ENCODE measurements around the gene FRMPD1.

FRMPD1 gene

GRCh38 chr9:37619806-37620205 lies 30.9 kb upstream of the FRMPD1 start:
- Histone ChIP-seq H3K36me3 (no peaks in the 10 kb centered on the region), H3K4me3 (ENCODE audit: low read depth, low read length) (no peak overlapping the region), H3K9me3 (no peaks in the 10 kb centered on the region), H3K4me1 (peaks cover 15% of the 10 kb centered on the region), H3K27me3 (no peaks in the 10 kb centered on the region)
- DNase-seq: no peak
- TF ChIP-seq CTCF (IDR thresholded peaks at IDR 0.05; ENCODE audit: low read depth, low read length): no peak

- Histone ChIP-seq H3K9me3 (no peaks in the 10 kb centered on the region), H3K27me3 (no peaks in the 10 kb centered on the region), H3K36me3 (no peaks in the 10 kb centered on the region), H3K4me3 (ENCODE audit: low read depth, low read length) (no peak overlapping the region), H3K4me1 (peaks cover 15% of the 10 kb centered on the region)
- no peak for TF ChIP-seq CTCF (IDR thresholded peaks at IDR 0.05; ENCODE audit: low read depth, low read length)
- no peak for DNase-seq
These were observed 30.4 kb upstream of the FRMPD1 start for GRCh38 chr9:37620396-37620795.

GRCh38 chr9:37621273-37622121 lies 29.3 kb upstream of the FRMPD1 start:
- H3K36me3 ChIP-seq: no peaks in the 10 kb centered on the region
- no peaks in the 10 kb centered on the region for H3K27me3 ChIP-seq
- no peak overlapping the region for H3K4me3 ChIP-seq (ENCODE audit: low read depth, low read length)
- peaks cover 15% of the 10 kb centered on the region for H3K4me1 ChIP-seq
- no peak for TF ChIP-seq CTCF (IDR thresholded peaks at IDR 0.05; ENCODE audit: low read depth, low read length)
- peak; percentile 13 for DNase-seq
- H3K9me3 ChIP-seq: no peaks in the 10 kb centered on the region

- peak; percentile 22 for DNase-seq
- Histone ChIP-seq H3K4me3 (ENCODE audit: low read depth, low read length) (no peak overlapping the region), H3K27me3 (no peaks in the 10 kb centered on the region), H3K36me3 (no peaks in the 10 kb centered on the region), H3K4me1 (peaks cover 15% of the 10 kb centered on the region), H3K9me3 (no peaks in the 10 kb centered on the region)
- TF ChIP-seq CTCF (IDR thresholded peaks at IDR 0.05; ENCODE audit: low read depth, low read length): no peak
These were observed 28.3 kb upstream of the FRMPD1 start for GRCh38 chr9:37622462-37622861.

- no peak overlapping the region for H3K4me3 ChIP-seq (ENCODE audit: low read depth, low read length)
- no peak for DNase-seq
- no peak for TF ChIP-seq CTCF (IDR thresholded peaks at IDR 0.05; ENCODE audit: low read depth, low read length)
- no peaks in the 10 kb centered on the region for H3K9me3 ChIP-seq
- peaks cover 15% of the 10 kb centered on the region for H3K4me1 ChIP-seq
- H3K27me3 ChIP-seq: no peaks in the 10 kb centered on the region
- no peaks in the 10 kb centered on the region for H3K36me3 ChIP-seq
These were observed 27.5 kb upstream of the FRMPD1 start for GRCh38 chr9:37623267-37623666.

GRCh38 chr9:37624073-37624472 lies 26.7 kb upstream of the FRMPD1 start:
- no peak for DNase-seq
- H3K4me1 ChIP-seq: peaks cover 15% of the 10 kb centered on the region
- H3K4me3 ChIP-seq (ENCODE audit: low read depth, low read length): no peak overlapping the region
- no peaks in the 10 kb centered on the region for H3K27me3 ChIP-seq
- H3K9me3 ChIP-seq: no peaks in the 10 kb centered on the region
- TF ChIP-seq CTCF (IDR thresholded peaks at IDR 0.05; ENCODE audit: low read depth, low read length): no peak
- H3K36me3 ChIP-seq: no peaks in the 10 kb centered on the region
